Chondrocyte (in vitro differentiated cells): ENCODE measurements around the gene URB2. TPM values are rescaled to one million over a fixed set of nuclear protein-coding genes. Genes with fewer than 3 reads are reported as not detected.

Experiments
- DNase-seq: peaks from one replicate; pipeline ENCODE4 v3.0.0; 2021; ENCODE audit warnings: mixed read lengths, low spot score
- H3K27ac Mint-ChIP-seq: one replicate; pipeline ENCODE4 v1.8.0; 2021; ENCODE audit warnings: mild to moderate bottlenecking, moderate library complexity, mixed read lengths; ENCODE audit not compliant: unreplicated experiment
- H3K27me3 Mint-ChIP-seq: 2 replicates; pipeline ENCODE4 v1.8.0; 2021; ENCODE audit warnings: low read depth, mixed read lengths
- H3K36me3 Mint-ChIP-seq: 2 replicates; pipeline ENCODE4 v1.8.0; 2021; ENCODE audit warnings: low read depth, mixed read lengths
- H3K4me1 Mint-ChIP-seq: 2 replicates; pipeline ENCODE4 v1.8.0; 2021; ENCODE audit warnings: low read depth, mild to moderate bottlenecking, mixed read lengths
- H3K4me3 Mint-ChIP-seq: one replicate; pipeline ENCODE4 v1.8.0; 2021; ENCODE audit warnings: mild to moderate bottlenecking, moderate library complexity, mixed read lengths; ENCODE audit not compliant: unreplicated experiment
- H3K9me3 Mint-ChIP-seq: 2 replicates; pipeline ENCODE4 v1.8.0; 2021; ENCODE audit warnings: low read depth, mixed read lengths
- total RNA-seq: library from RNA; stranded (reverse); gene quantifications from 3 replicates; pipeline ENCODE4 v1.2.1, GENCODE V29; 2021
- TF ChIP-seq, protein P1 (sequence below): fragments of 200-600 bp; sonication (generic); IDR thresholded peaks from 2 replicates; pipeline ENCODE4 v1.5.0; 2021; ENCODE audit warnings: antibody characterized with exemption, mild to moderate bottlenecking, moderate library complexity

The URB2 gene
- total RNA-seq, 1 donor from 2014 or later = 8.4 TPM

DNA sequence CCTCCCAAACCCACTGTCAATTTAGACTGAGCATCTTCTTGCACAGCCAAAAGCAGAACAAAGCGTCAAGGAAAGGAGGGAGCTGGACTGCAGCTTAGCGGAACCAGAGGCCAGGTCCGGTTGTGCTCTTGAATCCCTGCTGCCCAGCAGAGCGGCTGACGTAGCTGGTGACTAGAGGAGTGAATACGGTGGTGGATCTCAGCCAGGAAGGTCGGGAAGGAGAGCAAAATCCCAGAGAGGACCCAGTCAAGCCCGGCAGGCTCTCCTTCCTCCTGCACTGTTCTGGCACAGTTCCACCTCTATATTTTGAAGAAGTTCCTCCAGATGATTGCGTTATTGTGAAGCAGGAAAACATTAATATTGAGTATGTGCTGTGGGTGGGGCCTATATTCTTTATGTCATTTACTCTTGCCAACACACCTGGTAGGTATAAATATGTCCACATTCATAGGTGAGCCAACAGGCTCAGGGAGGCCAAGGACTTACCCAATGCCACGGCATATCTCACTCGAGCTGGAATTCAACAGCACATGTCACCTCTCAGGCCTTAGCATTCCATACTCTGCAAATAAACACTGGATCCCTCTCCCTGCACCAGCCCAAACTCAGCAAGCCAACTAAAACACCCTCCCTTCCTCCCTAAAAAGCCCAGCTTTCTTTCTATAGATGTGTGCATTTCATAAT, 43.9 kb upstream of the URB2 start:
- TF ChIP-seq, protein P1, sequence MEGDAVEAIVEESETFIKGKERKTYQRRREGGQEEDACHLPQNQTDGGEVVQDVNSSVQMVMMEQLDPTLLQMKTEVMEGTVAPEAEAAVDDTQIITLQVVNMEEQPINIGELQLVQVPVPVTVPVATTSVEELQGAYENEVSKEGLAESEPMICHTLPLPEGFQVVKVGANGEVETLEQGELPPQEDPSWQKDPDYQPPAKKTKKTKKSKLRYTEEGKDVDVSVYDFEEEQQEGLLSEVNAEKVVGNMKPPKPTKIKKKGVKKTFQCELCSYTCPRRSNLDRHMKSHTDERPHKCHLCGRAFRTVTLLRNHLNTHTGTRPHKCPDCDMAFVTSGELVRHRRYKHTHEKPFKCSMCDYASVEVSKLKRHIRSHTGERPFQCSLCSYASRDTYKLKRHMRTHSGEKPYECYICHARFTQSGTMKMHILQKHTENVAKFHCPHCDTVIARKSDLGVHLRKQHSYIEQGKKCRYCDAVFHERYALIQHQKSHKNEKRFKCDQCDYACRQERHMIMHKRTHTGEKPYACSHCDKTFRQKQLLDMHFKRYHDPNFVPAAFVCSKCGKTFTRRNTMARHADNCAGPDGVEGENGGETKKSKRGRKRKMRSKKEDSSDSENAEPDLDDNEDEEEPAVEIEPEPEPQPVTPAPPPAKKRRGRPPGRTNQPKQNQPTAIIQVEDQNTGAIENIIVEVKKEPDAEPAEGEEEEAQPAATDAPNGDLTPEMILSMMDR = no peak
- no peak for DNase-seq
- H3K27me3 Mint-ChIP-seq = no peaks in the 10 kb centered on the region
- no peaks in the 10 kb centered on the region for H3K9me3 Mint-ChIP-seq
- H3K4me1 Mint-ChIP-seq = peaks cover 35% of the 10 kb centered on the region
- no peak overlapping the region for H3K4me3 Mint-ChIP-seq
- no peaks in the 10 kb centered on the region for H3K36me3 Mint-ChIP-seq
- peak overlapping the region; percentile 67 for H3K27ac Mint-ChIP-seq

DNA sequence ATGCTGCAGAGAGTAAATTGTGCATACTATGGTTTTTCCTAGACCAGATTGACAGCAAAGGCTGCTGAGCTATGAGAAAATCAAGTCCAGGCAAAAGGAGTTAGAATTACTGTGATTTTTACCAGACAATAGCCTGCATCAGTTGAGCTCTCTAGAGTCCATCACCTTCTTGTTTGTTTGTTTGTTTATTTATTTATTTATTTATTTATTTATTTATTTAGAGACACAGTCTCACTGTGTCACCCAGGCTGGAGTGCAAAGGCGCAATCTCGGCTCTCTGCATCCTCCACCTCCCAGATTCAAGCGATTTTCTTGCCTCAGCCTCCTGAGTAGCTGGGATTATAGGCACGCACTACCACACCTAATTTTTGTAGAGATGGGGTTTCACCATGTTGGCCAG, 43.3 kb upstream of the URB2 start:
- DNase-seq = no peak
- Mint-ChIP-seq H3K36me3 (no peaks in the 10 kb centered on the region), H3K27me3 (no peaks in the 10 kb centered on the region), H3K4me1 (peaks cover 35% of the 10 kb centered on the region), H3K9me3 (no peaks in the 10 kb centered on the region), H3K27ac (no peak overlapping the region), H3K4me3 (no peak overlapping the region)
- TF ChIP-seq, protein P1 = no peak

DNA sequence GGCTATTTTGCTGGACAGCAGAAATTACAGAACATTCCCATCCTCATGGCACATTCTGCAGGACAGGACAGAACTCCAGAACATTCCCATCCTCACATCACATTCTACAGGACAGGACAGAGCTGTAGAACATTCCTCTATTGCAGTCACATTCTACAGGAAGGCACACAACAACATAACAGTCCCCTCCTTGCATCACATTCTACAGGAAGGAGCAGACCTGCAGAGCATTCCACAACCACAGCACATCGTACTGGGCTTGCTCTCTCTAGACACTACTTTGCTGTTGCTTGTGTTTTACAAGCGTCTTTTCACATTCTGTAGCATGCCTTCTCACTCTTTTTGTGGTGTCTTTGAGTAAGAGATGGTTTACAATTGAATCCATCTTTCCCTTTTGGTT, 40.7 kb upstream of the URB2 start:
- no peak overlapping the region for H3K27ac Mint-ChIP-seq
- peaks cover 21% of the 10 kb centered on the region for H3K4me1 Mint-ChIP-seq
- H3K36me3 Mint-ChIP-seq = no peaks in the 10 kb centered on the region
- TF ChIP-seq, protein P1 = no peak
- H3K4me3 Mint-ChIP-seq = no peak overlapping the region
- no peak for DNase-seq
- H3K9me3 Mint-ChIP-seq = no peaks in the 10 kb centered on the region
- H3K27me3 Mint-ChIP-seq = no peaks in the 10 kb centered on the region

DNA sequence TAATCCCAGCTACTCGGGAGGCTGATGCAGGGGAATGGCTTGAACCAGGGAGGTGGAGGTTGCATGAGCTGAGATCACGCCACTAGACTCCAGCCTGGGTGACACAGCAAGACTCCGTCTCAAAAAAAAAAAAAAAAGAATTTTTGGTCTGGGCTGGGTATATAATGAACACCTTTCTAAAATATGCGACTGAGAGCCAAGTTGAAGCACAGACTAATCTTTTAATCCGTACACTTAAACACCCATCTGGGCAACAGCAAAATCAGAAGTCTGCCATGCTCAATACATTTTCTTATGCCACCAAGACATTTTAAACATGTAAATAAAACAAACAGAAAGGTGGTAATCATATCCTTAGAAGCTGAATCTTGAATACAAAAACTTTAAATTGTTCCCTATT, 35.9 kb upstream of the URB2 start:
- peaks cover 6% of the 10 kb centered on the region for H3K4me1 Mint-ChIP-seq
- DNase-seq = no peak
- no peak overlapping the region for H3K4me3 Mint-ChIP-seq
- no peak overlapping the region for H3K27ac Mint-ChIP-seq
- H3K36me3 Mint-ChIP-seq = peaks cover 15% of the 10 kb centered on the region
- H3K27me3 Mint-ChIP-seq = no peaks in the 10 kb centered on the region
- no peaks in the 10 kb centered on the region for H3K9me3 Mint-ChIP-seq
- TF ChIP-seq, protein P1 = no peak

DNA sequence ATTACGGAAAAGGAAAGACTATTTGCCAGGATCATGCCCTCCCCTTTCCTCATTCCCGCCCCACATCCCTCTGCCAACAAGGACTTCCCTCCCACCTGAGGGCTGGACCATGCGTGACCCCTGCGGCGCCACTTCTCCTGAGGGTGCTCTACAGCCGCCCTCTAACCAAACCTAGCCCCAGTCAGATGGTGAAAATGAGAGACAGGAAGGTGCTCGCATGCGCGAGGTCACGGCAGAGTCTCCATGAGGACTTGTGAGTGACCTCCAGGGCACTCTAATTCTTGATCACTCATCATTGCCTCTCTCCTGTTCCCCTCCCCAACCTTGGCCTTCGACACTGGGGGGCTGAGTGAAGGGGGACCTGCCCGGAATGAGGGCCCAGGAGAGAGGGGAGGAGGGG, 32.2 kb upstream of the URB2 start:
- Mint-ChIP-seq H3K4me1 (peaks cover 31% of the 10 kb centered on the region), H3K27me3 (no peaks in the 10 kb centered on the region), H3K4me3 (no peak overlapping the region), H3K36me3 (peaks cover 15% of the 10 kb centered on the region), H3K9me3 (no peaks in the 10 kb centered on the region), H3K27ac (peak overlapping the region; percentile 17)
- DNase-seq = no peak
- TF ChIP-seq, protein P1 = no peak
